Left renal cortex interstitium (tissue), 4 donors: ENCODE data around the gene SLC6A3. TPM values are rescaled to one million over a fixed set of nuclear protein-coding genes. Genes with fewer than 3 reads are reported as not detected.

Experiments
- DNase-seq, 4 donors: peaks; one replicate each; pipeline ENCODE4 v3.0.0-alpha.2; 2013; ENCODE audit warnings: low read depth in 4 of 4, low spot score in 2 of 4, missing footprints in 1 of 4
- polyA plus RNA-seq, 4 donors: library from polyadenylated mRNA; unstranded; fragments of 120-200 nt; gene quantifications; one replicate each; pipeline ENCODE4 v1.2.1, GENCODE V29; 2013; ENCODE audit not compliant: insufficient read length in 4 of 4

The SLC6A3 gene
- polyA plus RNA-seq, 4 donors: 0.56 to 0.88 (median 0.67) TPM

- no peak for DNase-seq
Measured at GRCh38 chr5:1443171-1443570, 2.1 kb downstream of the SLC6A3 start.

- DNase-seq: no peak
Measured at GRCh38 chr5:1442222-1443145, 2.8 kb downstream of the SLC6A3 start.

GRCh38 chr5:1441166-1441865, 3.9 kb downstream of the SLC6A3 start:
- DNase-seq: no peak

GRCh38 chr5:1440098-1440493, 5.1 kb downstream of the SLC6A3 start:
- DNase-seq: no peak

GRCh38 chr5:1439388-1440097, 5.7 kb downstream of the SLC6A3 start:
- DNase-seq: no peak

GRCh38 chr5:1438871-1439270, 6.4 kb downstream of the SLC6A3 start:
- no peak for DNase-seq

GRCh38 chr5:1437876-1438559, 7.2 kb downstream of the SLC6A3 start:
- no peak for DNase-seq

GRCh38 chr5:1437226-1437829, 7.9 kb downstream of the SLC6A3 start:
- no peak for DNase-seq

GRCh38 chr5:1436681-1437080, 8.6 kb downstream of the SLC6A3 start:
- DNase-seq: no peak

GRCh38 chr5:1436036-1436435, 9.2 kb downstream of the SLC6A3 start:
- DNase-seq: no peak

- DNase-seq: no peak
Measured at GRCh38 chr5:1435369-1435768, 9.9 kb downstream of the SLC6A3 start.

GRCh38 chr5:1432296-1432695, 12.9 kb downstream of the SLC6A3 start:
- DNase-seq: no peak

- DNase-seq: no peak
Measured at GRCh38 chr5:1431896-1432295, 13.3 kb downstream of the SLC6A3 start.

GRCh38 chr5:1431021-1431811, 14.0 kb downstream of the SLC6A3 start:
- no peak for DNase-seq

GRCh38 chr5:1430121-1430795, 15.0 kb downstream of the SLC6A3 start:
- DNase-seq: no peak

- DNase-seq: no peak
Measured at GRCh38 chr5:1429496-1429895, 15.7 kb downstream of the SLC6A3 start.

GRCh38 chr5:1429066-1429465, 16.2 kb downstream of the SLC6A3 start:
- DNase-seq: no peak

GRCh38 chr5:1428107-1428506, 17.1 kb downstream of the SLC6A3 start:
- no peak for DNase-seq

- no peak for DNase-seq
Measured at GRCh38 chr5:1424716-1425115, 20.5 kb downstream of the SLC6A3 start.
